ENCODE measurements around the gene HSD3B7. TPM values are rescaled to one million over a fixed set of nuclear protein-coding genes. Genes with fewer than 3 reads are reported as not detected.

Gene HSD3B7
- total RNA-seq, 1 experiment from 2014 or later: 5.5 TPM

DNA sequence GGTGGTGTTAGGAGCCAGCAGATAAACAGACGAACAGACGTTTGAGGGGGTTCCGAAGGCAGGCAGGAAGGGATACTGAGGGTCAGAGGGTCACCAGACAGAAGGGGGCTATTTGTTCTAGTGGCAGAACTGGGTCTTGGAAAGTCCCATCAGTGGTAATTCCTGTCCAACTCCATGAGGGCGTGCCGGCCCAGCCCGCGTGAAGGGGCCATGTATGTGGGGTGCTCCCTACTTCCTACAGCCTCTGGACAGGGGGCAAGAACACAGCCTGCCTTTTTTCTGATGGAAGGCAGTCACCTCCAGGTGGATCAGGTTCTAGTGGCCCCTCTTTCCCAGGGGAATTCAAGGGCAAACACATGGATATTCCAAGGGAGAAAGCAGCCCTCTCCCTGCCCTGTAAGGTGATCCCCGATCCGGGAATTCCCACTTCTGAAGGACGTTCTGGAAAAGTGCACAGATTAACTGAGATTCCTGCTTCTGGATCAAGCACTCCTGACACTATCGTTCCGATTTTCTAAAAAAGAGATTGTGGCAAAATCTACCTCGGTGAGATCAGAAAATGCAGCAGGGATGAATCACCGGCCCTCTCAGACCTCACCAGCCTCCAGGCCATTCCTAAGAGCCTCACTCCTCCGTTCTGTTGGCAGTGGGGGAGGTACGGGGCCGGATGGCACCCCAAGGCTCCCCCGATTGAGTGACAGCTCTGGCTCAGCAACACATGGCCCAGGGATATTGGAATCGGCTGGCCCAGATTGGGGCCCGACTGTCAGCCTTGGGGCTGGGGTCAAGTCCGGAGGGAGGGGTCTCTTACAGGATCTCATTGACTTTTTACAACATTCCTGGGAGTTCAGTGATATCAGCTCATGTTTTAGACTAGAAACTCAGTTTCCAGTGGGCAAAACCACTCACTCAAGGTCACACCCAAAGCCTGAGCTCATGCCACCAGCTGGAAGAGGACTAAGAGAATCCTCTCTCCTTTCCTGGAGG is 13.0 kb downstream of the HSD3B7 start:
- Histone ChIP-seq H3K9me3 (ENCODE audit: control insufficient read depth, low read depth, low read length) (no peaks in the 10 kb centered on the region), H3K14ac (ENCODE audit: insufficient read depth, low read length) (peak overlapping the region; percentile 47; the same call in 1 of the 2 replicates), H3K79me1 (ENCODE audit: insufficient read depth, low read depth, low read length, poor library complexity, severe bottlenecking) (no peaks in the 10 kb centered on the region), H4K91ac (ENCODE audit: insufficient read length, low read depth, low read length) (no peak overlapping the region), H2AK5ac (ENCODE audit: insufficient read length, low read length) (no peak overlapping the region), H2BK15ac (ENCODE audit: low read depth, low read length) (no peak overlapping the region), H2BK20ac (ENCODE audit: low read depth, low read length, poor library complexity, severe bottlenecking) (no peak overlapping the region), H3T11ph (ENCODE audit: low read length) (no peak overlapping the region), H4K20me1 (ENCODE audit: control insufficient read depth, insufficient read depth, insufficient read length) (no peaks in the 10 kb centered on the region), H3K56ac (ENCODE audit: insufficient read length, low read depth, low read length) (no peak overlapping the region), H3K4ac (ENCODE audit: low read depth, low read length) (no peak overlapping the region), H2BK5ac (ENCODE audit: insufficient read length, low read length) (no peak overlapping the region), H3K4me2 (ENCODE audit: insufficient read depth, insufficient read length, low read length) (peak overlapping the region; percentile 59), H3K4me1 (ENCODE audit: insufficient read depth, low read length) (no peaks in the 10 kb centered on the region), H3K27me3 (ENCODE audit: insufficient read depth, low read length) (no peaks in the 10 kb centered on the region), H3K9ac (ENCODE audit: extremely low read depth, insufficient read length, low read length) (peak overlapping the region; percentile 21), H3K79me2 (ENCODE audit: insufficient read depth, low read length) (no peaks in the 10 kb centered on the region; the same call in 1 of the 2 replicates), H4K8ac (replicated peaks; ENCODE audit: insufficient read length, low read depth, low read length) (no peak overlapping the region), H3K27ac (ENCODE audit: insufficient read length, low read depth, low read length) (no peak overlapping the region), H2AFZ (ENCODE audit: low read length) (no peak overlapping the region), H3K18ac (ENCODE audit: insufficient read length, low read depth, low read length) (peak overlapping the region; percentile 29), H2BK120ac (ENCODE audit: low read depth, low read length, poor library complexity, severe bottlenecking) (no peak overlapping the region), H2BK12ac (ENCODE audit: insufficient read length, low read depth, low read length) (no peak overlapping the region), H3K23me2 (ENCODE audit: insufficient read length, low read depth, low read length, poor library complexity, severe bottlenecking) (peaks cover 12% of the 10 kb centered on the region), H3K23ac (ENCODE audit: insufficient read length, low read depth, low read length) (no peak overlapping the region), H4K5ac (ENCODE audit: insufficient read length, low read depth, low read length) (no peak overlapping the region)
- peaks cover 0 to 3% (median 2%) of the 10 kb centered on the region in 3 experiments; a peak in 2 of 7 replicates for H3K36me3 Mint-ChIP-seq (ENCODE audit: insufficient read depth in 1 of 3, low read depth in 3 of 3)
- H3K9me3 Mint-ChIP-seq: no peaks in the 10 kb centered on the region
- DNase-seq: no peak
- peak overlapping the region; percentile 76 to 77 for H3K4me3 Mint-ChIP-seq
- TF ChIP-seq, protein P1, sequence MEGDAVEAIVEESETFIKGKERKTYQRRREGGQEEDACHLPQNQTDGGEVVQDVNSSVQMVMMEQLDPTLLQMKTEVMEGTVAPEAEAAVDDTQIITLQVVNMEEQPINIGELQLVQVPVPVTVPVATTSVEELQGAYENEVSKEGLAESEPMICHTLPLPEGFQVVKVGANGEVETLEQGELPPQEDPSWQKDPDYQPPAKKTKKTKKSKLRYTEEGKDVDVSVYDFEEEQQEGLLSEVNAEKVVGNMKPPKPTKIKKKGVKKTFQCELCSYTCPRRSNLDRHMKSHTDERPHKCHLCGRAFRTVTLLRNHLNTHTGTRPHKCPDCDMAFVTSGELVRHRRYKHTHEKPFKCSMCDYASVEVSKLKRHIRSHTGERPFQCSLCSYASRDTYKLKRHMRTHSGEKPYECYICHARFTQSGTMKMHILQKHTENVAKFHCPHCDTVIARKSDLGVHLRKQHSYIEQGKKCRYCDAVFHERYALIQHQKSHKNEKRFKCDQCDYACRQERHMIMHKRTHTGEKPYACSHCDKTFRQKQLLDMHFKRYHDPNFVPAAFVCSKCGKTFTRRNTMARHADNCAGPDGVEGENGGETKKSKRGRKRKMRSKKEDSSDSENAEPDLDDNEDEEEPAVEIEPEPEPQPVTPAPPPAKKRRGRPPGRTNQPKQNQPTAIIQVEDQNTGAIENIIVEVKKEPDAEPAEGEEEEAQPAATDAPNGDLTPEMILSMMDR (conservative IDR thresholded peaks at IDR 0.05): no peak
- H3K27me3 Mint-ChIP-seq (ENCODE audit: low read depth): peaks cover 10% of the 10 kb centered on the region; the same call in 1 of the 2 replicates
- WGBS (ENCODE audit: extremely low coverage, insufficient read length, low lambda C conversion rate): no CpG with 5 or more reads among the region's 21 CpGs
- H3K4me1 Mint-ChIP-seq: peaks cover 18 to 22% of the 10 kb centered on the region in 2 experiments
- no peak overlapping the region for H3K27ac Mint-ChIP-seq
